B cell (primary cell): ENCODE results near the gene FAM8A1. TPM values are rescaled to one million over a fixed set of nuclear protein-coding genes. Genes with fewer than 3 reads are reported as not detected.

Source experiments
- ATAC-seq: fragments of 200-7000 bp; cut with Tn5 transposase; one replicate; pipeline ENCODE4 v1.10.0; 2021; ENCODE audit warnings: low read depth, mild to moderate bottlenecking, moderate number of reproducible peaks, moderate library complexity
- CTCF ChIA-PET: fragments of 350-600 bp; sonication (Branson Sonifier 250); formaldehyde crosslinking; loops from one replicate; lab custom pipeline; 2021; ENCODE audit warnings: antibody characterized with exemption, inconsistent platforms; lab: Charles Lee
- POLR2A ChIA-PET: fragments of 350-600 bp; sonication (Branson Sonifier 250); formaldehyde crosslinking; loops from one replicate; lab custom pipeline; 2021; ENCODE audit warnings: antibody characterized with exemption; lab: Charles Lee
- DNase-seq: peaks from one replicate; pipeline ENCODE4 v3.0.0; 2013
- H2AFZ ChIP-seq: 2 replicates; pipeline ENCODE4 v1.6.1; 2012; ENCODE audit warnings: mild to moderate bottlenecking, low read depth, low read length; ENCODE audit not compliant: insufficient read depth, poor library complexity, severe bottlenecking
- H3K27ac ChIP-seq, 2 donors: 1 replicate in 1 of 2; 2 replicates in 1 of 2; pipeline ENCODE4 v1.5.1; 2012 to 2013; ENCODE audit warnings: low read length in 2 of 2, mild to moderate bottlenecking in 2 of 2, moderate library complexity in 1 of 2
- H3K27me3 ChIP-seq, 4 experiments: fragments of 200-600 bp in 1 of 4; sonication (generic) in 1 of 4; replicated peaks in 1 of 4; 1 replicate in 2 of 4; 2 replicates in 2 of 4; pipeline versions ENCODE4 v1.6.1 to v1.7.0; 2013 to 2016; ENCODE audit warnings: low read length in 3 of 4, mild to moderate bottlenecking in 2 of 4, mixed read lengths in 1 of 4, moderate library complexity in 1 of 4; ENCODE audit not compliant: insufficient read depth in 4 of 4, control insufficient read depth in 3 of 4; ENCODE audit errors: control extremely low read depth in 1 of 4
- H3K36me3 ChIP-seq, 2 experiments: replicated peaks in 1 of 2; 1 replicate in 1 of 2; 2 replicates in 1 of 2; pipeline versions ENCODE4 v1.6.1 to v1.7.1; 2013; ENCODE audit warnings: low read length in 1 of 2; ENCODE audit not compliant: insufficient read depth in 2 of 2, control insufficient read depth in 1 of 2; ENCODE audit errors: control extremely low read depth in 1 of 2, extremely low read depth in 1 of 2
- H3K4me1 ChIP-seq, 2 donors: fragments of 200-600 bp in 1 of 2; sonication (generic) in 1 of 2; 1 replicate in 1 of 2; 2 replicates in 1 of 2; pipeline versions ENCODE4 v1.5.1 to v1.6.1; 2013 to 2017; ENCODE audit warnings: low read length in 2 of 2; ENCODE audit not compliant: control insufficient read depth in 2 of 2, insufficient read depth in 2 of 2
- H3K4me2 ChIP-seq: replicated peaks from 2 replicates; pipeline ENCODE3; 2012; ENCODE audit warnings: mild to moderate bottlenecking, low read depth, low read length; ENCODE audit not compliant: poor library complexity, severe bottlenecking
- H3K4me3 ChIP-seq, 5 experiments: fragments of 200-600 bp in 1 of 5; sonication (generic) in 1 of 5; 1 replicate in 3 of 5; 2 replicates in 2 of 5; pipeline versions ENCODE4 v1.5.1 to v1.7.0; 2011 to 2016; ENCODE audit warnings: low read length in 4 of 5, mild to moderate bottlenecking in 4 of 5, low read depth in 2 of 5, control low read depth in 1 of 5, moderate library complexity in 1 of 5; ENCODE audit not compliant: insufficient read depth in 1 of 5; ENCODE audit errors: control extremely low read depth in 1 of 5, extremely low read depth in 1 of 5
- H3K79me2 ChIP-seq: fragments of 200-600 bp; sonication (generic); one replicate; pipeline ENCODE4 v1.6.0; 2016; ENCODE audit warnings: low read length; ENCODE audit not compliant: control insufficient read depth, insufficient read depth
- H3K9ac ChIP-seq: fragments of 200-600 bp; sonication (generic); 2 replicates; pipeline ENCODE4 v1.6.1; 2017; ENCODE audit warnings: mild to moderate bottlenecking, low read length, moderate library complexity
- H3K9me3 ChIP-seq, 3 donors: one replicate each; pipeline versions ENCODE4 v1.6.1 to v1.7.1; 2013; ENCODE audit warnings: low read length in 2 of 3; ENCODE audit not compliant: control insufficient read depth in 2 of 3, insufficient read depth in 1 of 3; ENCODE audit errors: control extremely low read depth in 1 of 3
- H4K20me1 ChIP-seq: 2 replicates; pipeline ENCODE4 v1.6.0; 2012; ENCODE audit warnings: mild to moderate bottlenecking, low read length; ENCODE audit not compliant: insufficient read depth, control insufficient read depth, poor library complexity, severe bottlenecking
- H3K27ac Mint-ChIP-seq: one replicate; pipeline ENCODE4 v1.8.0; 2021; ENCODE audit warnings: mixed read lengths
- H3K27me3 Mint-ChIP-seq: one replicate; pipeline ENCODE4 v1.8.0; 2021; ENCODE audit warnings: mixed read lengths
- H3K4me1 Mint-ChIP-seq: one replicate; pipeline ENCODE4 v1.8.0; 2021; ENCODE audit warnings: mixed read lengths
- H3K4me3 Mint-ChIP-seq: one replicate; pipeline ENCODE4 v1.8.0; 2021; ENCODE audit warnings: mixed read lengths
- H3K9me3 Mint-ChIP-seq: one replicate; pipeline ENCODE4 v1.8.0; 2022; ENCODE audit warnings: mixed read lengths; ENCODE audit not compliant: insufficient read depth
- EZH2 ChIP-seq: IDR thresholded peaks from 2 replicates; pipeline ENCODE4 v1.6.1; 2012; ENCODE audit warnings: borderline replicate concordance, low read depth, mild to moderate bottlenecking, moderate library complexity, low read length; ENCODE audit not compliant: insufficient read depth, poor library complexity, severe bottlenecking
- WGBS: methylation state at CpG from one replicate; pipeline ENCODE4 v1.1.5; 2013; ENCODE audit warnings: missing lambda C conversion rate; ENCODE audit not compliant: insufficient coverage; 5-methylcytosine and 5-hydroxymethylcytosine counted together
- intact Hi-C: fragments of 100-400 bp; cut with micrococcal nuclease; formaldehyde crosslinking; loops from one replicate; pipeline ENCODE4 v1.10.0; 2022
- polyA plus RNA-seq: library from polyadenylated mRNA; depleted of rRNA; stranded (reverse); fragments of >200 nt; gene quantifications from 2 replicates; pipeline ENCODE4 v1.2.3, GENCODE V29; 2012
- total RNA-seq, 2 donors: library from RNA; stranded (reverse); fragments of 120-200 nt in 1 of 2; gene quantifications; 1 replicate in 1 of 2; 2 replicates in 1 of 2; pipeline versions ENCODE4 v1.2.3 to v1.2.4, GENCODE V29; 2013 to 2022
- TF ChIP-seq, protein P1 (sequence below): fragments of 200-600 bp; IDR thresholded peaks from one replicate; pipeline ENCODE4 v1.8.0; 2022; ENCODE audit warnings: antibody characterized with exemption, mild to moderate bottlenecking

The FAM8A1 gene
- total and polyA plus RNA-seq, 2 donors (not counting 1 experiment from before 2014, with no cell fraction given) = 4.6 to 7.0 TPM

DNA sequence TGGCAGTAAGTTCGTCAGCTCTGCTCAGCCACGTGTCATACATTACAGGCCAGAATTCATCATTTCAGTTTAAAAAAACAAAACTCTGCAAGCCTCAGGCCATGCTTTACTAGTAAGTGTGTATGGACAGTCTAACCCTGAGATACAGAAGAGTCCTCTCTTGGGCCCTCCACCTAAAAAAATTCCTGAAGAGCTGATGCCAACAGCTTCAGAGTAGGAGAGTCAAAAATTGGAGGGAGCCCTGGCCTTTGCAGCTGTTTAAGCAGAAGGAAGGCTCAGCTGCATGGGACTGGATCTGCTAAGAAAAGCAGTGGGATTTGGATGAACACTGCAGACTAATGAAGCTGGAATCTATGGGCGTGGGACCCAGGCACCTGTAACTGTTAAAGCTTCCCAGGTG is 47.2 kb upstream of the FAM8A1 start:
- H3K4me1 Mint-ChIP-seq = no peaks in the 10 kb centered on the region
- Histone ChIP-seq H3K36me3 (no peaks in the 10 kb centered on the region), H3K4me3 (no peak overlapping the region), H4K20me1 (no peaks in the 10 kb centered on the region), H3K9me3 (no peaks in the 10 kb centered on the region), H2AFZ (no peak overlapping the region), H3K9ac (no peak overlapping the region), H3K79me2 (no peaks in the 10 kb centered on the region), H3K4me1 (no peaks in the 10 kb centered on the region), H3K4me2 (no peak overlapping the region), H3K27ac (no peak overlapping the region), H3K27me3 (peaks cover 0 to 3% (median 0%) of the 10 kb centered on the region in 4 experiments)
- ChIA-PET CTCF (no interaction called here), POLR2A (no interaction called here)
- no peak for TF ChIP-seq EZH2
- TF ChIP-seq, protein P1, sequence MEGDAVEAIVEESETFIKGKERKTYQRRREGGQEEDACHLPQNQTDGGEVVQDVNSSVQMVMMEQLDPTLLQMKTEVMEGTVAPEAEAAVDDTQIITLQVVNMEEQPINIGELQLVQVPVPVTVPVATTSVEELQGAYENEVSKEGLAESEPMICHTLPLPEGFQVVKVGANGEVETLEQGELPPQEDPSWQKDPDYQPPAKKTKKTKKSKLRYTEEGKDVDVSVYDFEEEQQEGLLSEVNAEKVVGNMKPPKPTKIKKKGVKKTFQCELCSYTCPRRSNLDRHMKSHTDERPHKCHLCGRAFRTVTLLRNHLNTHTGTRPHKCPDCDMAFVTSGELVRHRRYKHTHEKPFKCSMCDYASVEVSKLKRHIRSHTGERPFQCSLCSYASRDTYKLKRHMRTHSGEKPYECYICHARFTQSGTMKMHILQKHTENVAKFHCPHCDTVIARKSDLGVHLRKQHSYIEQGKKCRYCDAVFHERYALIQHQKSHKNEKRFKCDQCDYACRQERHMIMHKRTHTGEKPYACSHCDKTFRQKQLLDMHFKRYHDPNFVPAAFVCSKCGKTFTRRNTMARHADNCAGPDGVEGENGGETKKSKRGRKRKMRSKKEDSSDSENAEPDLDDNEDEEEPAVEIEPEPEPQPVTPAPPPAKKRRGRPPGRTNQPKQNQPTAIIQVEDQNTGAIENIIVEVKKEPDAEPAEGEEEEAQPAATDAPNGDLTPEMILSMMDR = no peak
- H3K27ac Mint-ChIP-seq = no peak overlapping the region
- intact Hi-C loops = no loop called here
- ATAC-seq (no peak), DNase-seq (no peak)
- H3K4me3 Mint-ChIP-seq = no peak overlapping the region
- 86% methylated on average over 2 of the region's 3 CpGs for WGBS
- no peaks in the 10 kb centered on the region for H3K9me3 Mint-ChIP-seq
- H3K27me3 Mint-ChIP-seq = peaks cover 18% of the 10 kb centered on the region

GRCh38 chr6:17556014-17556413 is 44.1 kb upstream of the FAM8A1 start:
- no peak for DNase-seq
- Histone ChIP-seq H3K27ac (no peak overlapping the region), H4K20me1 (no peaks in the 10 kb centered on the region), H3K9me3 (no peaks in the 10 kb centered on the region), H3K4me2 (no peak overlapping the region), H3K27me3 (peaks cover 0 to 3% (median 0%) of the 10 kb centered on the region in 4 experiments), H3K79me2 (no peaks in the 10 kb centered on the region), H2AFZ (no peak overlapping the region), H3K4me1 (no peaks in the 10 kb centered on the region), H3K4me3 (no peak overlapping the region), H3K9ac (no peak overlapping the region), H3K36me3 (no peaks in the 10 kb centered on the region)
- intact Hi-C loops = no loop called here
- no peak for TF ChIP-seq EZH2
- TF ChIP-seq, protein P1 = no peak
- POLR2A ChIA-PET = no interaction called here
- Mint-ChIP-seq H3K27ac (no peak overlapping the region), H3K27me3 (peaks cover 21% of the 10 kb centered on the region), H3K4me3 (no peak overlapping the region), H3K9me3 (no peaks in the 10 kb centered on the region), H3K4me1 (no peaks in the 10 kb centered on the region)
- WGBS = no CpG with 5 or more reads among the region's 4 CpGs
- CTCF ChIA-PET = no interaction called here
- ATAC-seq = no peak
